CD4-positive, alpha-beta T cell treated with Interleukin-6 at 100 ng/mL for 8 hours (primary cell): ENCODE results near the gene GALNT11.

ENCODE experiments used
- DNase-seq: peaks from one replicate; pipeline ENCODE4 v3.0.0-alpha.2; 2020; ENCODE audit warnings: mixed read lengths, low spot score

The GALNT11 gene

DNA sequence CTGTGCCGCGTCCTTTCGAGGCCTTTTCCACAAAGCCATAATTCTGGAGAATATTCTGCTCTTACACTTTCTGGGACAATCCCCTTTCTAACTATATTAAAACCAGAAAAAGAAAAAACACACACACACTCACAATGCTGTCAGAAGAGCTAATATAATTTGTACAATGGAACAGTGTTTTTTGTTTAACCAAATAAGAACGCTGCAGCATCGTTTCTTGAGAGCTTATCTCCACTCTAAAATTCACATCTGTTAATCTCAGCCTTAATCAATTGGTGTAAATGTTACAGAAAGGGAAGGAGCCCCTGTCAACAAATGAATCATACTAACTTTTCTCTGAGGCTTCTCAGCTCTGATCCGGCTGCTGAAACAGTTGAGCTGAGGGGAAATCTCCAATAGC is 123.9 kb downstream of the GALNT11 start:
- no peak for DNase-seq

GRCh38 chr7:152152267-152152666 is 126.8 kb downstream of the GALNT11 start:
- DNase-seq, result no peak

GRCh38 chr7:152158801-152159587 is 133.5 kb downstream of the GALNT11 start:
- no peak for DNase-seq

- no peak for DNase-seq
These were observed 135.7 kb downstream of the GALNT11 start for GRCh38 chr7:152161171-152161570.

- DNase-seq, result no peak
These were observed 136.8 kb downstream of the GALNT11 start for GRCh38 chr7:152162287-152162686.
